ENCODE results near the gene BBS7. TPM values are rescaled to one million over a fixed set of nuclear protein-coding genes. Genes with fewer than 3 reads are reported as not detected.
A peak's percentile ranks its signal among the peaks of the same experiment; 100 is the strongest.

Gene BBS7
- total RNA-seq (2014; rRNA removed; shearing (Covaris generic); ENCODE audit: low replicate concordance), result 15.0 and 28.4 TPM in 2 replicates

GRCh38 chr4:121869841-121870822, at the start of gene BBS7:
Gene BBS7, minus strand, starts transcription at chr4:121870474. Its CDS starts 161 bp downstream, at chr4:121870313.
- no peaks in the 10 kb centered on the region for H3K9me3 ChIP-seq (ENCODE audit: low read length)
- no peak within 1 kb of the TSS for H3K27ac ChIP-seq (ENCODE audit: low read length)
- peak within 1 kb of the TSS; percentile 97 for H2AFZ ChIP-seq (ENCODE audit: low read length)
- no peaks in the 10 kb centered on the region for H4K20me1 ChIP-seq (ENCODE audit: insufficient read depth, low read depth, low read length)
- peaks cover 15% of the 10 kb centered on the region for H3K4me1 ChIP-seq (ENCODE audit: low read length)
- H3K79me2 ChIP-seq (ENCODE audit: low read length), result peaks cover 29% of the 10 kb centered on the region
- H3K4me3 ChIP-seq (ENCODE audit: low read length), result peak within 1 kb of the TSS; percentile 87
- no peaks in the 10 kb centered on the region for H3K27me3 ChIP-seq (ENCODE audit: low read length)
- H3K4me2 ChIP-seq (ENCODE audit: low read depth, low read length, poor library complexity, severe bottlenecking), result peak within 1 kb of the TSS; percentile 84
- peaks cover 24% of the 10 kb centered on the region for H3K36me3 ChIP-seq (ENCODE audit: insufficient read depth, low read length)
- H3K9ac ChIP-seq (ENCODE audit: low read length), result peak within 1 kb of the TSS; percentile 88
- DNase-seq, result peak; percentile 99
- H3K9me2 ChIP-seq (replicated peaks; ENCODE audit: insufficient read depth, low read length), result no peaks in the 10 kb centered on the region

GRCh38 chr4:121913667-121914066, 43.4 kb upstream of the BBS7 start:
- no peak overlapping the region for H3K4me3 ChIP-seq (ENCODE audit: low read length)
- H3K9me3 ChIP-seq (ENCODE audit: low read length), result no peaks in the 10 kb centered on the region
- H2AFZ ChIP-seq (ENCODE audit: low read length), result no peak overlapping the region; the same call in 1 of the 2 replicates
- H3K9me2 ChIP-seq (replicated peaks; ENCODE audit: insufficient read depth, low read length), result no peaks in the 10 kb centered on the region
- H3K27me3 ChIP-seq (ENCODE audit: low read length), result no peaks in the 10 kb centered on the region; the same call in 1 of the 2 replicates
- H3K4me2 ChIP-seq (ENCODE audit: low read depth, low read length, poor library complexity, severe bottlenecking), result no peak overlapping the region
- H3K27ac ChIP-seq (ENCODE audit: low read length), result no peak overlapping the region
- H3K4me1 ChIP-seq (ENCODE audit: low read length), result 0 out of 2 replicates have a peak, but pooled peaks cover 2% of the 10 kb centered on the region
- H3K79me2 ChIP-seq (ENCODE audit: low read length), result no peaks in the 10 kb centered on the region
- no peaks in the 10 kb centered on the region for H4K20me1 ChIP-seq (ENCODE audit: insufficient read depth, low read depth, low read length)
- DNase-seq, result no peak
- no peak overlapping the region for H3K9ac ChIP-seq (ENCODE audit: low read length)
- H3K36me3 ChIP-seq (ENCODE audit: insufficient read depth, low read length), result no peaks in the 10 kb centered on the region

- Histone ChIP-seq H2AFZ (ENCODE audit: low read length) (no peak overlapping the region), H3K27me3 (ENCODE audit: low read length) (no peaks in the 10 kb centered on the region; the same call in 1 of the 2 replicates), H3K4me2 (ENCODE audit: low read depth, low read length, poor library complexity, severe bottlenecking) (no peak overlapping the region), H3K4me1 (ENCODE audit: low read length) (no peaks in the 10 kb centered on the region), H3K4me3 (ENCODE audit: low read length) (no peak overlapping the region), H3K9me2 (replicated peaks; ENCODE audit: insufficient read depth, low read length) (no peaks in the 10 kb centered on the region), H3K36me3 (ENCODE audit: insufficient read depth, low read length) (no peaks in the 10 kb centered on the region), H3K9ac (ENCODE audit: low read length) (no peak overlapping the region), H3K9me3 (ENCODE audit: low read length) (no peaks in the 10 kb centered on the region), H3K79me2 (ENCODE audit: low read length) (no peaks in the 10 kb centered on the region), H3K27ac (ENCODE audit: low read length) (no peak overlapping the region), H4K20me1 (ENCODE audit: insufficient read depth, low read depth, low read length) (no peaks in the 10 kb centered on the region)
- DNase-seq, result no peak
Measured at GRCh38 chr4:121908346-121908745, 38.1 kb upstream of the BBS7 start.

- H4K20me1 ChIP-seq (ENCODE audit: insufficient read depth, low read depth, low read length), result no peaks in the 10 kb centered on the region
- H3K4me3 ChIP-seq (ENCODE audit: low read length), result no peak overlapping the region
- H3K9me2 ChIP-seq (replicated peaks; ENCODE audit: insufficient read depth, low read length), result no peaks in the 10 kb centered on the region
- H3K4me1 ChIP-seq (ENCODE audit: low read length), result peaks cover 13% of the 10 kb centered on the region
- no peaks in the 10 kb centered on the region for H3K36me3 ChIP-seq (ENCODE audit: insufficient read depth, low read length)
- DNase-seq, result peak; percentile 87
- H2AFZ ChIP-seq (ENCODE audit: low read length), result peak overlapping the region; percentile 85
- no peaks in the 10 kb centered on the region for H3K27me3 ChIP-seq (ENCODE audit: low read length)
- H3K27ac ChIP-seq (ENCODE audit: low read length), result no peak overlapping the region
- H3K4me2 ChIP-seq (ENCODE audit: low read depth, low read length, poor library complexity, severe bottlenecking), result no peak overlapping the region
- no peaks in the 10 kb centered on the region for H3K79me2 ChIP-seq (ENCODE audit: low read length)
- H3K9me3 ChIP-seq (ENCODE audit: low read length), result no peaks in the 10 kb centered on the region
- H3K9ac ChIP-seq (ENCODE audit: low read length), result no peak overlapping the region
Measured at GRCh38 chr4:121900132-121900983, 30.1 kb upstream of the BBS7 start.

- H3K79me2 ChIP-seq (ENCODE audit: low read length), result no peaks in the 10 kb centered on the region
- 0 out of 2 replicates have a peak overlapping the region, but pooled peaks have one; percentile 10 for H3K9ac ChIP-seq (ENCODE audit: low read length)
- no peaks in the 10 kb centered on the region for H3K9me3 ChIP-seq (ENCODE audit: low read length)
- H3K27me3 ChIP-seq (ENCODE audit: low read length), result no peaks in the 10 kb centered on the region
- peak; percentile 69 for DNase-seq
- no peaks in the 10 kb centered on the region for H3K9me2 ChIP-seq (replicated peaks; ENCODE audit: insufficient read depth, low read length)
- peak overlapping the region; percentile 47 for H3K4me2 ChIP-seq (ENCODE audit: low read depth, low read length, poor library complexity, severe bottlenecking)
- peak overlapping the region; percentile 72 for H2AFZ ChIP-seq (ENCODE audit: low read length)
- no peaks in the 10 kb centered on the region for H3K36me3 ChIP-seq (ENCODE audit: insufficient read depth, low read length)
- no peaks in the 10 kb centered on the region for H4K20me1 ChIP-seq (ENCODE audit: insufficient read depth, low read depth, low read length)
- peak overlapping the region; percentile 14; the same call in 1 of the 2 replicates for H3K4me3 ChIP-seq (ENCODE audit: low read length)
- H3K4me1 ChIP-seq (ENCODE audit: low read length), result peaks cover 13% of the 10 kb centered on the region
- no peak overlapping the region for H3K27ac ChIP-seq (ENCODE audit: low read length)
Measured at GRCh38 chr4:121898150-121898549, 27.9 kb upstream of the BBS7 start.

GRCh38 chr4:121888134-121888533, 17.9 kb upstream of the BBS7 start:
- Histone ChIP-seq H3K4me1 (ENCODE audit: low read length) (peaks cover 6% of the 10 kb centered on the region), H3K9me2 (replicated peaks; ENCODE audit: insufficient read depth, low read length) (no peaks in the 10 kb centered on the region), H3K9ac (ENCODE audit: low read length) (no peak overlapping the region), H3K27ac (ENCODE audit: low read length) (no peak overlapping the region), H4K20me1 (ENCODE audit: insufficient read depth, low read depth, low read length) (no peaks in the 10 kb centered on the region), H3K79me2 (ENCODE audit: low read length) (no peaks in the 10 kb centered on the region), H3K4me3 (ENCODE audit: low read length) (no peak overlapping the region), H3K9me3 (ENCODE audit: low read length) (no peaks in the 10 kb centered on the region), H3K4me2 (ENCODE audit: low read depth, low read length, poor library complexity, severe bottlenecking) (no peak overlapping the region), H3K27me3 (ENCODE audit: low read length) (no peaks in the 10 kb centered on the region; the same call in 1 of the 2 replicates), H2AFZ (ENCODE audit: low read length) (no peak overlapping the region), H3K36me3 (ENCODE audit: insufficient read depth, low read length) (no peaks in the 10 kb centered on the region)
- no peak for DNase-seq

GRCh38 chr4:121885115-121885514, 14.8 kb upstream of the BBS7 start:
- Histone ChIP-seq H3K4me2 (ENCODE audit: low read depth, low read length, poor library complexity, severe bottlenecking) (no peak overlapping the region), H2AFZ (ENCODE audit: low read length) (no peak overlapping the region)

More at GRCh38 chr4:121885115-121885514, 14.8 kb upstream of the BBS7 start:
- Histone ChIP-seq H3K4me3 (ENCODE audit: low read length) (no peak overlapping the region), H3K4me1 (ENCODE audit: low read length) (peaks cover 6% of the 10 kb centered on the region), H3K79me2 (ENCODE audit: low read length) (no peaks in the 10 kb centered on the region), H3K9me2 (replicated peaks; ENCODE audit: insufficient read depth, low read length) (no peaks in the 10 kb centered on the region), H4K20me1 (ENCODE audit: insufficient read depth, low read depth, low read length) (no peaks in the 10 kb centered on the region), H3K9me3 (ENCODE audit: low read length) (no peaks in the 10 kb centered on the region), H3K27me3 (ENCODE audit: low read length) (no peaks in the 10 kb centered on the region), H3K36me3 (ENCODE audit: insufficient read depth, low read length) (no peaks in the 10 kb centered on the region), H3K27ac (ENCODE audit: low read length) (no peak overlapping the region), H3K9ac (ENCODE audit: low read length) (no peak overlapping the region)
- no peak for DNase-seq

Measured in Karpas-422 (cell line).